ENCODE results near the gene RAI1. TPM values are rescaled to one million over a fixed set of nuclear protein-coding genes. Genes with fewer than 3 reads are reported as not detected.

Gene RAI1
- total and polyA plus RNA-seq, 2 of the 13 experiments (the other 11 are each of a cell fraction or from before 2014, with no cell fraction given): 3.4 to 5.2 TPM

GRCh38 chr17:17762744-17763105, 81.5 kb downstream of the RAI1 start:
- in situ Hi-C loops (cut with HindIII; ENCODE audit: extremely low pct_ligation_motif_present, low pct_unique_long_range_greater_than_20kb): no loop called here
- Histone ChIP-seq H3K9me3 (ENCODE audit: low read length) (no peaks in the 10 kb centered on the region), H3K79me2 (ENCODE audit: insufficient read depth, low read length) (peaks cover 4% of the 10 kb centered on the region), H3K4me1 (ENCODE audit: insufficient read depth, low read length) (peaks cover 28% of the 10 kb centered on the region), H3K36me3 (replicated peaks in 1 of 2; ENCODE audit: control insufficient read depth in 1 of 2, insufficient read depth in 2 of 2, low read length in 2 of 2) (peaks cover 0 to 24% of the 10 kb centered on the region in 2 experiments; a peak in 3 of 5 replicates), H3K4me2 (ENCODE audit: low read depth, low read length) (no peak overlapping the region), H3K4me3 (replicated peaks in 1 of 3; ENCODE audit: insufficient read depth in 1 of 3, low read depth in 2 of 3, low read length in 3 of 3) (no peak overlapping the region), H3K27ac (ENCODE audit: extremely low read length, insufficient read depth, low read length) (no peak overlapping the region), H4K20me1 (ENCODE audit: insufficient read depth, low read length) (peaks cover 6% of the 10 kb centered on the region; the same call in 1 of the 2 replicates), H3K27me3 (ENCODE audit: control insufficient read depth in 1 of 2, insufficient read depth in 2 of 2, low read length in 2 of 2) (no peaks in the 10 kb centered on the region), H3K9ac (ENCODE audit: insufficient read depth, low read depth, low read length) (no peak overlapping the region), H2AFZ (ENCODE audit: low read length) (no peak overlapping the region)
- ChIA-PET CTCF (ENCODE audit: low intra/inter-chr PET ratio, low total read pairs) (no interaction called here), POLR2A (no interaction called here)
- no TSS peak for BruUV-seq (replicated peaks)
- intact Hi-C loops (cut with micrococcal nuclease; ENCODE audit: unreplicated experiment): no loop called here
- 95% methylated on average over 4 of the region's 5 CpGs for WGBS (ENCODE audit: low lambda C conversion rate)
- no peak for FAIRE-seq
- TF ChIP-seq, protein P1, sequence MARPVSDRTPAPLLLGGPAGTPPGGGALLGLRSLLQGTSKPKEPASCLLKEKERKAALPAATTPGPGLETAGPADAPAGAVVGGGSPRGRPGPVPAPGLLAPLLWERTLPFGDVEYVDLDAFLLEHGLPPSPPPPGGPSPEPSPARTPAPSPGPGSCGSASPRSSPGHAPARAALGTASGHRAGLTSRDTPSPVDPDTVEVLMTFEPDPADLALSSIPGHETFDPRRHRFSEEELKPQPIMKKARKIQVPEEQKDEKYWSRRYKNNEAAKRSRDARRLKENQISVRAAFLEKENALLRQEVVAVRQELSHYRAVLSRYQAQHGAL (CRISPR knock-in tag; IDR thresholded peaks at IDR 0.05; ENCODE audit: not compliant biosample characterization): no peak
- no peak for TF ChIP-seq ZNF639 (CRISPR knock-in tag; conservative IDR thresholded peaks at IDR 0.05)
- TF ChIP-seq ZMAT5 (CRISPR knock-in tag; IDR thresholded peaks at IDR 0.05; ENCODE audit: borderline replicate concordance, low read depth): no peak
- no peak for TF ChIP-seq ZEB1 (IDR thresholded peaks at IDR 0.05; ENCODE audit: insufficient replicate concordance, low read depth)
- no peak for TF ChIP-seq CBX2 (IDR thresholded peaks at IDR 0.05; ENCODE audit: low read depth, low read length)
- no peak for TF ChIP-seq CBX2 (CRISPR knock-in tag; IDR thresholded peaks at IDR 0.05; ENCODE audit: low read depth)
- TF ChIP-seq SALL2 (CRISPR knock-in tag; IDR thresholded peaks at IDR 0.05): no peak
- no peak for TF ChIP-seq ZFP41 (CRISPR knock-in tag; IDR thresholded peaks at IDR 0.05; ENCODE audit: borderline replicate concordance)
- no peak for TF ChIP-seq ZMYM2 (CRISPR knock-in tag; IDR thresholded peaks at IDR 0.05)
- TF ChIP-seq HOXA3 (CRISPR knock-in tag; IDR thresholded peaks at IDR 0.05): no peak
- no peak for TF ChIP-seq GTF2F1 (IDR thresholded peaks at IDR 0.05; ENCODE audit: low read length)
- TF ChIP-seq, protein P2, sequence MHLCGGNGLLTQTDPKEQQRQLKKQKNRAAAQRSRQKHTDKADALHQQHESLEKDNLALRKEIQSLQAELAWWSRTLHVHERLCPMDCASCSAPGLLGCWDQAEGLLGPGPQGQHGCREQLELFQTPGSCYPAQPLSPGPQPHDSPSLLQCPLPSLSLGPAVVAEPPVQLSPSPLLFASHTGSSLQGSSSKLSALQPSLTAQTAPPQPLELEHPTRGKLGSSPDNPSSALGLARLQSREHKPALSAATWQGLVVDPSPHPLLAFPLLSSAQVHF (CRISPR knock-in tag; IDR thresholded peaks at IDR 0.05): no peak
- TF ChIP-seq POGZ (CRISPR knock-in tag; IDR thresholded peaks at IDR 0.05): no peak
- no peak for TF ChIP-seq CBX5 (CRISPR knock-in tag; IDR thresholded peaks at IDR 0.05; ENCODE audit: borderline replicate concordance)
- no peak for TF ChIP-seq SRSF4 (IDR thresholded peaks at IDR 0.05; ENCODE audit: low read depth, low read length, poor library complexity, severe bottlenecking)
- TF ChIP-seq SYNCRIP (IDR thresholded peaks at IDR 0.05; ENCODE audit: insufficient read depth, low read depth, low read length): no peak
- TF ChIP-seq ERF (CRISPR knock-in tag; IDR thresholded peaks at IDR 0.05): no peak
- ATAC-seq: no peak
- no peak for DNase-seq (ENCODE audit: low spot score)

Measured in HepG2 (cell line).